Mesothelial cell of epicardium (in vitro differentiated cells): ENCODE measurements around the gene RERE. TPM values are rescaled to one million over a fixed set of nuclear protein-coding genes. Genes with fewer than 3 reads are reported as not detected.
A peak's percentile ranks its signal among the peaks of the same experiment; 100 is the strongest.

Experiments used
- DNase-seq, 2 experiments: peaks; one replicate each; pipeline ENCODE4 v3.0.0; 2021; ENCODE audit warnings: low spot score in 2 of 2; ENCODE audit not compliant: unreplicated experiment in 2 of 2
- H3K27ac Mint-ChIP-seq: 2 replicates; pipeline ENCODE4 v1.8.0; 2021; ENCODE audit warnings: mixed read lengths
- H3K27me3 Mint-ChIP-seq: 2 replicates; pipeline ENCODE4 v1.8.0; 2021; ENCODE audit warnings: low read depth, mixed read lengths
- H3K36me3 Mint-ChIP-seq: 2 replicates; pipeline ENCODE4 v1.8.0; 2021; ENCODE audit warnings: mixed read lengths
- H3K4me1 Mint-ChIP-seq: 2 replicates; pipeline ENCODE4 v1.8.0; 2021; ENCODE audit warnings: mixed read lengths
- H3K4me3 Mint-ChIP-seq: 2 replicates; pipeline ENCODE4 v1.8.0; 2021; ENCODE audit warnings: mild to moderate bottlenecking, moderate library complexity, mixed read lengths
- H3K9me3 Mint-ChIP-seq: 2 replicates; pipeline ENCODE4 v1.8.0; 2021; ENCODE audit warnings: mixed read lengths
- total RNA-seq: library from RNA; stranded (reverse); gene quantifications from 3 replicates; pipeline ENCODE4 v1.2.1, GENCODE V29; 2021
- TF ChIP-seq, protein P1 (sequence below): fragments of 200-600 bp; sonication (generic); IDR thresholded peaks from one replicate; pipeline ENCODE4 v1.5.0; 2021; ENCODE audit warnings: antibody characterized with exemption; ENCODE audit not compliant: unreplicated experiment

Gene RERE
- total RNA-seq, 1 donor from 2014 or later: 187 TPM

DNA sequence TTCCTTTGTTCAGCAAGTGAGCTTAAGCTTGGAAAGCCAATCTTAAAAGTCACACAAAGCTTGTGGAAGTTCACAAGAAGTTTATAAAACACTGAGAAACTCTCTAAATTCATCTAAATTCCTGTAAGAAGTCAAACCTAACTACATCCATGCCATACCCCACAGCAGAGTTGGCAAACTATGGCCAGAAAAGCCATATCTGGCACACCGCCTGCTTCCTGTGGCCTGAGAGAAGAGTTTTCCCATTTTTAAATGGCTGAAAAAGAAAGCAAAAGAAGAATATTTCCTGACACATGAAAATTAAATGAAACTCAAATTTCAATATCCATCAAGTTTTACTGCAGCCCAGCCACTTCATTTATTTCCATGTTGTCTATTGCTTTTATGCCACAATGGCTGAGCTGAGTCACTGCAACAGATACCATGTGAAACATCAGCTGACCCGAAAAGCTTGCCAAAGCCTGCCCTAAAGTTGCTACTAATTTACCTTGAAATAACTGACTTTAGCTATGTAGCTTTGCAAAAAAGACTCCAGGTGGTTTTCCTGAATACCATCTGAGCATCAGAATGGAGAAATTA lies 262.4 kb downstream of the RERE start:
- Mint-ChIP-seq H3K9me3 (no peaks in the 10 kb centered on the region), H3K27me3 (no peaks in the 10 kb centered on the region), H3K4me1 (peaks cover 25% of the 10 kb centered on the region), H3K4me3 (no peak overlapping the region), H3K36me3 (peaks cover 19% of the 10 kb centered on the region), H3K27ac (peak overlapping the region; percentile 44)
- TF ChIP-seq, protein P1, sequence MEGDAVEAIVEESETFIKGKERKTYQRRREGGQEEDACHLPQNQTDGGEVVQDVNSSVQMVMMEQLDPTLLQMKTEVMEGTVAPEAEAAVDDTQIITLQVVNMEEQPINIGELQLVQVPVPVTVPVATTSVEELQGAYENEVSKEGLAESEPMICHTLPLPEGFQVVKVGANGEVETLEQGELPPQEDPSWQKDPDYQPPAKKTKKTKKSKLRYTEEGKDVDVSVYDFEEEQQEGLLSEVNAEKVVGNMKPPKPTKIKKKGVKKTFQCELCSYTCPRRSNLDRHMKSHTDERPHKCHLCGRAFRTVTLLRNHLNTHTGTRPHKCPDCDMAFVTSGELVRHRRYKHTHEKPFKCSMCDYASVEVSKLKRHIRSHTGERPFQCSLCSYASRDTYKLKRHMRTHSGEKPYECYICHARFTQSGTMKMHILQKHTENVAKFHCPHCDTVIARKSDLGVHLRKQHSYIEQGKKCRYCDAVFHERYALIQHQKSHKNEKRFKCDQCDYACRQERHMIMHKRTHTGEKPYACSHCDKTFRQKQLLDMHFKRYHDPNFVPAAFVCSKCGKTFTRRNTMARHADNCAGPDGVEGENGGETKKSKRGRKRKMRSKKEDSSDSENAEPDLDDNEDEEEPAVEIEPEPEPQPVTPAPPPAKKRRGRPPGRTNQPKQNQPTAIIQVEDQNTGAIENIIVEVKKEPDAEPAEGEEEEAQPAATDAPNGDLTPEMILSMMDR: no peak
- no peak for DNase-seq

GRCh38 chr1:8552820-8553397 lies 264.5 kb downstream of the RERE start:
- no peaks in the 10 kb centered on the region for H3K27me3 Mint-ChIP-seq
- DNase-seq: no peak
- TF ChIP-seq, protein P1: no peak
- H3K4me1 Mint-ChIP-seq: peaks cover 30% of the 10 kb centered on the region
- peaks cover 19% of the 10 kb centered on the region for H3K36me3 Mint-ChIP-seq
- H3K4me3 Mint-ChIP-seq: no peak overlapping the region
- peak overlapping the region; percentile 86 for H3K27ac Mint-ChIP-seq
- no peaks in the 10 kb centered on the region for H3K9me3 Mint-ChIP-seq

- Mint-ChIP-seq H3K27ac (peak overlapping the region; percentile 86), H3K4me1 (peaks cover 30% of the 10 kb centered on the region), H3K36me3 (peaks cover 19% of the 10 kb centered on the region), H3K9me3 (no peaks in the 10 kb centered on the region), H3K4me3 (no peak overlapping the region), H3K27me3 (no peaks in the 10 kb centered on the region)
- TF ChIP-seq, protein P1: no peak
- DNase-seq: no peak
Observed at GRCh38 chr1:8551613-8552489, 265.6 kb downstream of the RERE start.

GRCh38 chr1:8551057-8551456 lies 266.4 kb downstream of the RERE start:
- DNase-seq: no peak
- H3K27ac Mint-ChIP-seq: peak overlapping the region; percentile 86
- no peaks in the 10 kb centered on the region for H3K9me3 Mint-ChIP-seq
- peaks cover 18% of the 10 kb centered on the region for H3K36me3 Mint-ChIP-seq
- H3K4me1 Mint-ChIP-seq: peaks cover 30% of the 10 kb centered on the region
- H3K27me3 Mint-ChIP-seq: no peaks in the 10 kb centered on the region
- TF ChIP-seq, protein P1: no peak
- H3K4me3 Mint-ChIP-seq: no peak overlapping the region

GRCh38 chr1:8547791-8548190 lies 269.6 kb downstream of the RERE start:
- Mint-ChIP-seq H3K4me1 (peaks cover 23% of the 10 kb centered on the region), H3K9me3 (peaks cover 15% of the 10 kb centered on the region), H3K27ac (peak overlapping the region; percentile 8), H3K27me3 (no peaks in the 10 kb centered on the region), H3K36me3 (peaks cover 23% of the 10 kb centered on the region), H3K4me3 (no peak overlapping the region)
- TF ChIP-seq, protein P1: no peak
- DNase-seq: no peak
